ENCODE measurements around the gene RCOR2. TPM values are rescaled to one million over a fixed set of nuclear protein-coding genes. Genes with fewer than 3 reads are reported as not detected.

RCOR2 gene
- total and polyA plus RNA-seq, 2 experiments from 2014 or later: 5.5 to 66.9 TPM

DNA sequence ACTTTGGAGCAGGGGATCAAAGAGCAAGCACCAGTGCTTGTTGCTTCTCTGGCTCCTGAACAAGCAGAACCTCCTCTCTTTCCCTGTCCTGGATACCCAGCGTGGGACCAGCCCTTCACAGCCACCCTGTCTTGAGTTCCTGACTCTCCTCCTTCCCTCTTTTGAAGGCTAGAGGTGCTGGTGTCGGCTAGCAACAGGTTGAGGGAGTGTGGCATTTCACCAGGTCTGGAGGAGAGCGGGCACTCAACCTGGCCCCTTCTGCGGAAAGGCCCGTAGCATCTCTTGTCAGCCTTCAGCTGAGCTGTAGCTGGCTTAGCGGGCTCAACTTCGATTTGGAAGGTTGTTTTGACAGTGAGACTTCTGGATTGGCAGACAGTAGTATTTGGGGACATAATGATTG lies 26.6 kb downstream of the RCOR2 start (continued):
- TF ChIP-seq, protein P1, sequence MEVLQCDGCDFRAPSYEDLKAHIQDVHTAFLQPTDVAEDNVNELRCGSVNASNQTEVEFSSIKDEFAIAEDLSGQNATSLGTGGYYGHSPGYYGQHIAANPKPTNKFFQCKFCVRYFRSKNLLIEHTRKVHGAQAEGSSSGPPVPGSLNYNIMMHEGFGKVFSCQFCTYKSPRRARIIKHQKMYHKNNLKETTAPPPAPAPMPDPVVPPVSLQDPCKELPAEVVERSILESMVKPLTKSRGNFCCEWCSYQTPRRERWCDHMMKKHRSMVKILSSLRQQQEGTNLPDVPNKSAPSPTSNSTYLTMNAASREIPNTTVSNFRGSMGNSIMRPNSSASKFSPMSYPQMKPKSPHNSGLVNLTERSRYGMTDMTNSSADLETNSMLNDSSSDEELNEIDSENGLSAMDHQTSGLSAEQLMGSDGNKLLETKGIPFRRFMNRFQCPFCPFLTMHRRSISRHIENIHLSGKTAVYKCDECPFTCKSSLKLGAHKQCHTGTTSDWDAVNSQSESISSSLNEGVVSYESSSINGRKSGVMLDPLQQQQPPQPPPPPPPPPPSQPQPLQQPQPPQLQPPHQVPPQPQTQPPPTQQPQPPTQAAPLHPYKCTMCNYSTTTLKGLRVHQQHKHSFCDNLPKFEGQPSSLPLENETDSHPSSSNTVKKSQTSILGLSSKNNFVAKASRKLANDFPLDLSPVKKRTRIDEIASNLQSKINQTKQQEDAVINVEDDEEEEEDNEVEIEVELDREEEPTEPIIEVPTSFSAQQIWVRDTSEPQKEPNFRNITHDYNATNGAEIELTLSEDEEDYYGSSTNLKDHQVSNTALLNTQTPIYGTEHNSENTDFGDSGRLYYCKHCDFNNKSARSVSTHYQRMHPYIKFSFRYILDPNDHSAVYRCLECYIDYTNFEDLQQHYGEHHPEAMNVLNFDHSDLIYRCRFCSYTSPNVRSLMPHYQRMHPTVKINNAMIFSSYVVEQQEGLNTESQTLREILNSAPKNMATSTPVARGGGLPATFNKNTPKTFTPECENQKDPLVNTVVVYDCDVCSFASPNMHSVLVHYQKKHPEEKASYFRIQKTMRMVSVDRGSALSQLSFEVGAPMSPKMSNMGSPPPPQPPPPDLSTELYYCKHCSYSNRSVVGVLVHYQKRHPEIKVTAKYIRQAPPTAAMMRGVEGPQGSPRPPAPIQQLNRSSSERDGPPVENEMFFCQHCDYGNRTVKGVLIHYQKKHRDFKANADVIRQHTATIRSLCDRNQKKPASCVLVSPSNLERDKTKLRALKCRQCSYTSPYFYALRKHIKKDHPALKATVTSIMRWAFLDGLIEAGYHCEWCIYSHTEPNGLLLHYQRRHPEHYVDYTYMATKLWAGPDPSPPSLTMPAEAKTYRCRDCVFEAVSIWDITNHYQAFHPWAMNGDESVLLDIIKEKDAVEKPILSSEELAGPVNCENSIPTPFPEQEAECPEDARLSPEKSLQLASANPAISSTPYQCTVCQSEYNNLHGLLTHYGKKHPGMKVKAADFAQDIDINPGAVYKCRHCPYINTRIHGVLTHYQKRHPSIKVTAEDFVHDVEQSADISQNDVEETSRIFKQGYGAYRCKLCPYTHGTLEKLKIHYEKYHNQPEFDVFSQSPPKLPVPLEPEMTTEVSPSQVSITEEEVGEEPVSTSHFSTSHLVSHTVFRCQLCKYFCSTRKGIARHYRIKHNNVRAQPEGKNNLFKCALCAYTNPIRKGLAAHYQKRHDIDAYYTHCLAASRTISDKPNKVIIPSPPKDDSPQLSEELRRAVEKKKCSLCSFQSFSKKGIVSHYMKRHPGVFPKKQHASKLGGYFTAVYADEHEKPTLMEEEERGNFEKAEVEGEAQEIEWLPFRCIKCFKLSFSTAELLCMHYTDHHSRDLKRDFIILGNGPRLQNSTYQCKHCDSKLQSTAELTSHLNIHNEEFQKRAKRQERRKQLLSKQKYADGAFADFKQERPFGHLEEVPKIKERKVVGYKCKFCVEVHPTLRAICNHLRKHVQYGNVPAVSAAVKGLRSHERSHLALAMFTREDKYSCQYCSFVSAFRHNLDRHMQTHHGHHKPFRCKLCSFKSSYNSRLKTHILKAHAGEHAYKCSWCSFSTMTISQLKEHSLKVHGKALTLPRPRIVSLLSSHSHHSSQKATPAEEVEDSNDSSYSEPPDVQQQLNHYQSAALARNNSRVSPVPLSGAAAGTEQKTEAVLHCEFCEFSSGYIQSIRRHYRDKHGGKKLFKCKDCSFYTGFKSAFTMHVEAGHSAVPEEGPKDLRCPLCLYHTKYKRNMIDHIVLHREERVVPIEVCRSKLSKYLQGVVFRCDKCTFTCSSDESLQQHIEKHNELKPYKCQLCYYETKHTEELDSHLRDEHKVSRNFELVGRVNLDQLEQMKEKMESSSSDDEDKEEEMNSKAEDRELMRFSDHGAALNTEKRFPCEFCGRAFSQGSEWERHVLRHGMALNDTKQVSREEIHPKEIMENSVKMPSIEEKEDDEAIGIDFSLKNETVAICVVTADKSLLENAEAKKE (CRISPR knock-in tag; IDR thresholded peaks at IDR 0.05): no peak
- TF ChIP-seq EZH2phosphoT487 (IDR thresholded peaks at IDR 0.05; ENCODE audit: unreplicated experiment): no peak
- no peak for TF ChIP-seq POLR2AphosphoS5 (IDR thresholded peaks at IDR 0.05; ENCODE audit: low read depth)
- no peak for TF ChIP-seq NANOG (IDR thresholded peaks at IDR 0.05; ENCODE audit: borderline replicate concordance)
- TF ChIP-seq, protein P2, sequence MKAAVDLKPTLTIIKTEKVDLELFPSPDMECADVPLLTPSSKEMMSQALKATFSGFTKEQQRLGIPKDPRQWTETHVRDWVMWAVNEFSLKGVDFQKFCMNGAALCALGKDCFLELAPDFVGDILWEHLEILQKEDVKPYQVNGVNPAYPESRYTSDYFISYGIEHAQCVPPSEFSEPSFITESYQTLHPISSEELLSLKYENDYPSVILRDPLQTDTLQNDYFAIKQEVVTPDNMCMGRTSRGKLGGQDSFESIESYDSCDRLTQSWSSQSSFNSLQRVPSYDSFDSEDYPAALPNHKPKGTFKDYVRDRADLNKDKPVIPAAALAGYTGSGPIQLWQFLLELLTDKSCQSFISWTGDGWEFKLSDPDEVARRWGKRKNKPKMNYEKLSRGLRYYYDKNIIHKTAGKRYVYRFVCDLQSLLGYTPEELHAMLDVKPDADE (IDR thresholded peaks at IDR 0.05): no peak
- no peak for TF ChIP-seq STAT1 (IDR thresholded peaks at IDR 0.05; ENCODE audit: unreplicated experiment)
- no peak for TF ChIP-seq ZNF331 (CRISPR knock-in tag; IDR thresholded peaks at IDR 0.05; ENCODE audit: low read depth)

DNA sequence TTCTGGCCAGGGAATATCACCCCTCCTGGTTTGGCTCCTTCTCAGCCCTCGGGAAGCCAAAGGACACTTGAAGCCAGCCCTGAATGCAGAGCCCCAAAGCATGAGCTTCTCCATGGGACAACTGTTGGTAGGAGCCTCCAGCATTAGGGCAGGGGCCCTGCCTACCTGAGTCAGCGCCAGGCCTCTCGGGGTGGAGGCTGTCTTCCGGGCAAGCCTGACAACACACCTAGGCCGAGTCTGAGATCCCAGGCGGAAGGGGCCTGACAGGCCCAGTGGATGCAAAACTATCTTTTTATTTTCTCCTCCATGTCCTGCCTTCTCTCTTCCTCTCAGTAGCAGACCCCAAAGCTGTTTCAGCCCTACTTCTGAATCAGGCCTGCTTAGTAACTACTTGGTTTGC lies 27.6 kb downstream of the RCOR2 start:
- peaks cover 31% of the 10 kb centered on the region for H3K4me1 ChIP-seq (ENCODE audit: insufficient read depth)
- no peaks in the 10 kb centered on the region for H3K9me2 ChIP-seq (ENCODE audit: insufficient read depth)
- Mint-ChIP-seq H3K4me1 (peaks cover 50% of the 10 kb centered on the region), H3K36me3 (ENCODE audit: low read depth) (peaks cover 5% of the 10 kb centered on the region; the same call in 2 of the 3 replicates), H3K27me3 (ENCODE audit: insufficient read depth, low read depth, poor library complexity) (peaks cover 15% of the 10 kb centered on the region), H3K4me3 (peak overlapping the region; percentile 66; the same call in 2 of the 3 replicates), H3K9me3 (no peaks in the 10 kb centered on the region; the same call in 2 of the 3 replicates), H3K27ac (peak overlapping the region; percentile 75; the same call in 1 of the 2 replicates)
- peaks cover 15% of the 10 kb centered on the region for H3F3A ChIP-seq (replicated peaks; ENCODE audit: low read depth)
- peaks cover 91% of the 10 kb centered on the region for H3K79me2 ChIP-seq (replicated peaks; ENCODE audit: insufficient read depth)
- no peak overlapping the region for H3K4me3 ChIP-seq
- DNase-seq (ENCODE audit: low spot score) (no peak), ATAC-seq (no peak)
- no peak overlapping the region for H3K4me2 ChIP-seq
- TF ChIP-seq STAT1 (IDR thresholded peaks at IDR 0.05; ENCODE audit: unreplicated experiment) (no peak), CREB1 (CRISPR knock-in tag; IDR thresholded peaks at IDR 0.05; ENCODE audit: low read depth) (no peak), JUNB (IDR thresholded peaks at IDR 0.05; ENCODE audit: unreplicated experiment) (no peak)
- H3K36me3 ChIP-seq (ENCODE audit: insufficient read depth): no peaks in the 10 kb centered on the region
- H4K20me1 ChIP-seq (replicated peaks; ENCODE audit: insufficient read depth): peaks cover 27% of the 10 kb centered on the region
- no peak overlapping the region for H2AFZ ChIP-seq
- H3K27me3 ChIP-seq (ENCODE audit: insufficient read depth): no peaks in the 10 kb centered on the region
- H3K27ac ChIP-seq (ENCODE audit: low read depth): peak overlapping the region; percentile 93; the same call in 1 of the 2 replicates

Measured in GM23338 (cell line).